ENCODE data around the gene LIMS2.

Gene LIMS2

DNA sequence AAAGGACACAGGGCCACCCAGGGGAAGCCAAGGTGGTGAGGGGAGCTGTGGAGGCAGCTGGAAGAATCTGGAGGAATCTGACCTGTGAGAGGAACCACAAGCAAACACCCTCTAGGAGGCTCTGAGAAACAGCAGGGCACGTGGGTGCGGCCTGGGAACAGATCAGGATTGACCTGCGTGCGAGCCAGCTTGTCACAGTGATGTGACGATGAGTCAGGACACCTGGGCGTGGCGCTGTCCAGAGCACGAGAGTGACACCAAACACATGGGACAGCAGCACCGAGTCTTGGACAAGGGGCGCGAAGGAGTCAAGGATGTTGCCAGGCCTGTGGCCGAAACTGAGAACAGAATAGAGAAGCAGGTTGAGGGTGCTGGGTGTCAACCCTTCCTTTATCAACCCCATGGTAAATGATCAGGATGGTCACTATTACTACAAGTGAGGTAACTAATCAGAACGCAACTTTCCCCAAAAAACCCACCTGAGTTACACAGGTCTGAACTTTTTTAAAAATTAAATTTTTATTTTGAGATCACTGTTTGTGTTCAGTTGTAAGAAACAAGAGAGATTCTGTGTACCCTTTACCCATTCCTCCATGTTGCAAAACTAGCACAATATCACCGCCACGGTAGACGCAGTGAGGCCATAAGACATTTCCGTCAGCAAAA is 25.3 kb upstream of the LIMS2 start:
- peak overlapping the region; percentile 90 for H3K27ac ChIP-seq (replicated peaks; ENCODE audit: low read length)
- peak; percentile 37 for DNase-seq (ENCODE audit: low spot score)
- peaks cover 9 to 12% of the 10 kb centered on the region in 2 donors for H3K4me1 ChIP-seq (ENCODE audit: control insufficient read depth in 2 of 2, insufficient read depth in 1 of 2, low read depth in 1 of 2, low read length in 2 of 2)
- peak overlapping the region; percentile 94 for H3K4me2 ChIP-seq (ENCODE audit: insufficient read depth, low read length, poor library complexity, severe bottlenecking)
- peaks cover 0 to 14% of the 10 kb centered on the region in 2 donors for H3K9me3 ChIP-seq (replicated peaks in 1 of 2; ENCODE audit: control insufficient read depth in 2 of 2, insufficient read depth in 1 of 2, low read depth in 1 of 2, low read length in 2 of 2)
- peak overlapping the region; percentile 11 for H2AK5ac ChIP-seq (ENCODE audit: low read depth, low read length)
- H4K91ac ChIP-seq (ENCODE audit: low read depth, low read length, poor library complexity) = no peak overlapping the region
- no peak overlapping the region for H2BK5ac ChIP-seq (ENCODE audit: low read length)
- peaks cover 3% of the 10 kb centered on the region for H3K79me1 ChIP-seq (ENCODE audit: low read depth, low read length)
- H2BK15ac ChIP-seq (ENCODE audit: low read length) = no peak overlapping the region
- peak overlapping the region; percentile 81 for H3K9ac ChIP-seq (ENCODE audit: low read depth, low read length, poor library complexity)
- H3K36me3 ChIP-seq (replicated peaks in 1 of 2; ENCODE audit: control insufficient read depth in 2 of 2, insufficient read depth in 2 of 2, low read length in 2 of 2) = peaks cover 4 to 36% of the 10 kb centered on the region in 2 donors
- no peak overlapping the region for H2BK120ac ChIP-seq (ENCODE audit: low read depth, low read length)
- no CpG with 5 or more reads among the region's 17 CpGs for WGBS, 2 donors (ENCODE audit: extremely low coverage in 2 of 2, insufficient read length in 2 of 2, insufficient replicate concordance in 1 of 2)
- peak overlapping the region; percentile 89 for H2AFZ ChIP-seq (ENCODE audit: low read length)
- H3K27me3 ChIP-seq (ENCODE audit: control insufficient read depth in 3 of 3, insufficient read depth in 3 of 3, low read depth in 1 of 3, low read length in 3 of 3) = no peaks in the 10 kb centered on the region
- no peak overlapping the region for H3K14ac ChIP-seq (ENCODE audit: low read length)
- H2BK12ac ChIP-seq (ENCODE audit: low read length) = peak overlapping the region; percentile 36
- peak overlapping the region; percentile 98 for H3K23ac ChIP-seq (ENCODE audit: low read depth, low read length, poor library complexity)
- H4K8ac ChIP-seq (ENCODE audit: low read depth, low read length) = no peak overlapping the region
- peak overlapping the region; percentile 84 for H3K18ac ChIP-seq (ENCODE audit: low read length)
- no peak overlapping the region for H3K4ac ChIP-seq (ENCODE audit: low read length)
- peak overlapping the region; percentile 64 to 92 for H3K4me3 ChIP-seq (ENCODE audit: low read length in 2 of 2)

DNA sequence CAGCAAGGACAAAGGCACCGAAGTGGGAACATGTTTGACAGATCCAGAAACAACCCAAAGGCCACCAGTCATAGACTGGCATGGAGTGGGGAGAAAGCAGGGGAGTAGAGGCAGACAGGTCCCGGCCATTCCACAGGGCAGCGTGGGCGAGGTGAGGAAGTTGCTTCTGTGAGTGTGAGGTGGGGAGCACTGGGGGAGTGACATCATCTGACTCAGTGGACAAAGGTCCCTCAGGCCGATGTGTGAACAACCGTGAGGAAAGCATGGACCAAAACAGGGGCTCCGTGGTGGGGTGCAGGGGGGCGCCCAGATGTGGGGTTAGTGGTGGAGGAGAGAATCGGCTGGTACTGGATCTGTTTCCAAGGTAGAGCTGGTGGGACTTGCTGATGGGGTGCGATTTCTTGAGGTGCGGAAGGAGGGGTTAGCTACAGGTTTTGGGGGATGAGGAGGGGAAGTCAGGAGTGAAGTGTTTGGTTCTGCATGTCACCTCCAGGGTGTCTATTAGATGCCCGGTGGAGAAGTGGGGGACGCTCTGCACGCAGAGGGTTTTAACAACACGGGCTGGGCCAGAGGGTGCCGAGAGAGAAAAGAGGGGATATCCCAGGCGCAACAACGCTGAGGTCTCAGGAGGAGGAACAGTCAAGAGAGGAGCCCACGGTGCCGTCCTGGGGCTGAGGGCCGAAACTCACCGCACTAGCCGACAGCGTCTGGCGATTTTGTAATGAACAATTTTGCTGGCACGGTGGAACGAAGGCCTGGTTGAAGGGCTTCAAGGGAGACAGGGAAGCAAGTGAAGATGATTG is 23.4 kb upstream of the LIMS2 start:
- H3K23ac ChIP-seq (ENCODE audit: low read depth, low read length, poor library complexity) = no peak overlapping the region
- no peak overlapping the region for H2BK120ac ChIP-seq (ENCODE audit: low read depth, low read length)
- no peak for DNase-seq (ENCODE audit: low spot score)
- no peak overlapping the region for H2AK5ac ChIP-seq (ENCODE audit: low read depth, low read length)
- H3K14ac ChIP-seq (ENCODE audit: low read length) = no peak overlapping the region
- H2BK12ac ChIP-seq (ENCODE audit: low read length) = no peak overlapping the region
- H2AFZ ChIP-seq (ENCODE audit: low read length) = no peak overlapping the region
- H3K18ac ChIP-seq (ENCODE audit: low read length) = no peak overlapping the region
- H3K9ac ChIP-seq (ENCODE audit: low read depth, low read length, poor library complexity) = no peak overlapping the region
- no peak overlapping the region for H4K8ac ChIP-seq (ENCODE audit: low read depth, low read length)
- peaks cover 4 to 17% of the 10 kb centered on the region in 2 donors for H3K36me3 ChIP-seq (replicated peaks in 1 of 2; ENCODE audit: control insufficient read depth in 2 of 2, insufficient read depth in 2 of 2, low read length in 2 of 2)
- H4K91ac ChIP-seq (ENCODE audit: low read depth, low read length, poor library complexity) = no peak overlapping the region
- no peaks in the 10 kb centered on the region for H3K27me3 ChIP-seq (ENCODE audit: control insufficient read depth in 3 of 3, insufficient read depth in 3 of 3, low read depth in 1 of 3, low read length in 3 of 3)
- no peak overlapping the region for H3K4me3 ChIP-seq (ENCODE audit: low read length in 2 of 2)
- H3K4ac ChIP-seq (ENCODE audit: low read length) = no peak overlapping the region
- H3K4me1 ChIP-seq (ENCODE audit: control insufficient read depth in 2 of 2, insufficient read depth in 1 of 2, low read depth in 1 of 2, low read length in 2 of 2) = peaks cover 9 to 12% of the 10 kb centered on the region in 2 donors
- no peak overlapping the region for H2BK5ac ChIP-seq (ENCODE audit: low read length)
- H3K79me1 ChIP-seq (ENCODE audit: low read depth, low read length) = peaks cover 3% of the 10 kb centered on the region
- H3K9me3 ChIP-seq (replicated peaks in 1 of 2; ENCODE audit: control insufficient read depth in 2 of 2, insufficient read depth in 1 of 2, low read depth in 1 of 2, low read length in 2 of 2) = peaks cover 0 to 14% of the 10 kb centered on the region in 2 donors
- no CpG with 5 or more reads among the region's 27 CpGs for WGBS, 2 donors (ENCODE audit: extremely low coverage in 2 of 2, insufficient read length in 2 of 2, insufficient replicate concordance in 1 of 2)
- H2BK15ac ChIP-seq (ENCODE audit: low read length) = no peak overlapping the region
- H3K4me2 ChIP-seq (ENCODE audit: insufficient read depth, low read length, poor library complexity, severe bottlenecking) = no peak overlapping the region
- H3K27ac ChIP-seq (replicated peaks; ENCODE audit: low read length) = no peak overlapping the region

DNA sequence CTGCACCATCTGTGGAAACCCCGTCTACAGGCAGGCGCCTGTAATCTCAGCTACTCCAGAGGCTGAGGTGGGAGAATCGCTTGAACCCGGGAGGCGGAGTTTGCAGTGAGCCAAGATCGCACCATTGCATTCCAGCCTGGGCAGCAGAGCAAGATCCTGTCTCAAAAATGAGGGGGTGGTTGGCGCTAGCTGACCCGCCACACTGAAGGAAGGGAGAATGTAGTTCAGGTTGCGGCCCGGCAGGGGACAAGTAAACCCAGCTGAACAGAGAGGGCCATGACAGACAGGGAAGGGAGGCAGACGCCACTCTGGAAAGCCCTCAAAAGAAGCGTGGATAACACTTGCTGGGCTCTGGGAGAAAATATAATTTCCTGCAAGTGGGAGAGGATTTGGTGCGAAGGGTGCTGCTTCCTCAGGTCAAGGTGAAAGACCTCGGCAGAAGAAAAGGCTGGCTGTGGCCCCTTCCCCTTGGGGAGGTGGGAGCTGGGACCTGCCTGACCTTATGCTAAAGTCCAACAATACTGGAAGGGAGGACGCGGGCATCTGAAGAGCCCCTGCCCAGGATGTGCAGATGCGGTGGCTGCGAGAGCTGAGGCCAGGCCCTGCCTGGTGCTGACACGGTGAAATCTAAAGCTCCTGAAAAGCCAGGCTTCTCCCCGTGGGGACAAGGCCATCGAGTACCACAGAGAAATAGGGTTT is 22.3 kb upstream of the LIMS2 start:
- WGBS, 2 donors (ENCODE audit: extremely low coverage in 2 of 2, insufficient read length in 2 of 2, insufficient replicate concordance in 1 of 2) = no CpG with 5 or more reads among the region's 21 CpGs
- no peak overlapping the region for H3K14ac ChIP-seq (ENCODE audit: low read length)
- H4K91ac ChIP-seq (ENCODE audit: low read depth, low read length, poor library complexity) = no peak overlapping the region
- no peak overlapping the region for H3K18ac ChIP-seq (ENCODE audit: low read length)
- H3K27me3 ChIP-seq (ENCODE audit: control insufficient read depth in 3 of 3, insufficient read depth in 3 of 3, low read depth in 1 of 3, low read length in 3 of 3) = no peaks in the 10 kb centered on the region
- no peak overlapping the region for H2BK5ac ChIP-seq (ENCODE audit: low read length)
- H3K23ac ChIP-seq (ENCODE audit: low read depth, low read length, poor library complexity) = no peak overlapping the region
- peaks cover 6 to 12% of the 10 kb centered on the region in 2 donors for H3K4me1 ChIP-seq (ENCODE audit: control insufficient read depth in 2 of 2, insufficient read depth in 1 of 2, low read depth in 1 of 2, low read length in 2 of 2)
- H3K4me3 ChIP-seq (ENCODE audit: low read length in 2 of 2) = no peak overlapping the region
- peaks cover 0 to 6% of the 10 kb centered on the region in 2 donors for H3K9me3 ChIP-seq (replicated peaks in 1 of 2; ENCODE audit: control insufficient read depth in 2 of 2, insufficient read depth in 1 of 2, low read depth in 1 of 2, low read length in 2 of 2)
- H3K9ac ChIP-seq (ENCODE audit: low read depth, low read length, poor library complexity) = no peak overlapping the region
- H2AK5ac ChIP-seq (ENCODE audit: low read depth, low read length) = no peak overlapping the region
- DNase-seq (ENCODE audit: low spot score) = no peak
- H3K27ac ChIP-seq (replicated peaks; ENCODE audit: low read length) = no peak overlapping the region
- no peak overlapping the region for H3K4ac ChIP-seq (ENCODE audit: low read length)
- peaks cover 0 to 6% of the 10 kb centered on the region in 2 donors for H3K36me3 ChIP-seq (replicated peaks in 1 of 2; ENCODE audit: control insufficient read depth in 2 of 2, insufficient read depth in 2 of 2, low read length in 2 of 2)
- H3K79me1 ChIP-seq (ENCODE audit: low read depth, low read length) = no peaks in the 10 kb centered on the region
- H2BK120ac ChIP-seq (ENCODE audit: low read depth, low read length) = no peak overlapping the region
- no peak overlapping the region for H2AFZ ChIP-seq (ENCODE audit: low read length)
- H4K8ac ChIP-seq (ENCODE audit: low read depth, low read length) = no peak overlapping the region
- H2BK12ac ChIP-seq (ENCODE audit: low read length) = no peak overlapping the region
- no peak overlapping the region for H3K4me2 ChIP-seq (ENCODE audit: insufficient read depth, low read length, poor library complexity, severe bottlenecking)
- no peak overlapping the region for H2BK15ac ChIP-seq (ENCODE audit: low read length)

All from neuronal stem cell (in vitro differentiated cells).